Neuron (in vitro differentiated cells): ENCODE data around the gene C2CD2.

ENCODE experiments used
- H2AFZ ChIP-seq: one replicate; pipeline ENCODE4 v1.6.1; 2013; ENCODE audit warnings: low read depth, mild to moderate bottlenecking, inconsistent platforms, low read length, moderate library complexity
- H3K27me3 ChIP-seq: one replicate; pipeline ENCODE4 v1.6.1; 2013; ENCODE audit warnings: low read length; ENCODE audit not compliant: insufficient read depth
- H3K36me3 ChIP-seq: one replicate; pipeline ENCODE4 v1.6.1; 2013; ENCODE audit warnings: low read length; ENCODE audit not compliant: insufficient read depth
- H3K4me1 ChIP-seq: one replicate; pipeline ENCODE4 v1.6.1; 2013; ENCODE audit warnings: low read length; ENCODE audit not compliant: insufficient read depth
- H3K4me3 ChIP-seq: 2 replicates; pipeline ENCODE4 v1.5.1; 2013; ENCODE audit warnings: mild to moderate bottlenecking, low read length, moderate library complexity
- H3K9me3 ChIP-seq: one replicate; pipeline ENCODE4 v1.6.1; 2013; ENCODE audit warnings: low read length

The C2CD2 gene

DNA sequence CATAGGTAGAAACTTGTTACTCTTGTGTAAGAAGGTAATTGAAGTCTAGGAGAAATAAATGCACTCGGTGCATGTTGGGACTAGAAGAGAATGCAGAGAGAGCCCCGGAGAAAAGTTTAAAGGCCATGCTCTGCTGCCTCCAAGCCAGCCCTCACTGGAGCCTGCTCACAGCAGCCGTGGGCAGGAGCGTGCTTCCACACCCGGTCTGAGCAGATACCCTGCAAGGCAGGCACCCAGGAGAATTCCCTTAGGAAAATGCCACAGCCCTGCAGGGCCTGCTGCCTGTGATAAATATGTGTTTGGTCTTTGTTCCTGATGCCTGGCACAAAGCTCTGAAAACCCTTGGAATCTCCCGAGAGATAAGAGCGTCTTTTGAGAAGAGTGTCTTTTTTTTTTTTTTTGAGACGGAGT is 22.8 kb downstream of the C2CD2 start:
- H3K27me3 ChIP-seq, result no peaks in the 10 kb centered on the region
- no peak overlapping the region for H3K4me3 ChIP-seq
- H3K4me1 ChIP-seq, result peaks cover 15% of the 10 kb centered on the region
- H3K36me3 ChIP-seq, result no peaks in the 10 kb centered on the region
- no peak overlapping the region for H2AFZ ChIP-seq
- H3K9me3 ChIP-seq, result no peaks in the 10 kb centered on the region

GRCh38 chr21:41929248-41929647 is 24.6 kb downstream of the C2CD2 start:
- Histone ChIP-seq H3K36me3 (no peaks in the 10 kb centered on the region), H3K4me1 (peaks cover 10% of the 10 kb centered on the region), H3K27me3 (no peaks in the 10 kb centered on the region)

DNA sequence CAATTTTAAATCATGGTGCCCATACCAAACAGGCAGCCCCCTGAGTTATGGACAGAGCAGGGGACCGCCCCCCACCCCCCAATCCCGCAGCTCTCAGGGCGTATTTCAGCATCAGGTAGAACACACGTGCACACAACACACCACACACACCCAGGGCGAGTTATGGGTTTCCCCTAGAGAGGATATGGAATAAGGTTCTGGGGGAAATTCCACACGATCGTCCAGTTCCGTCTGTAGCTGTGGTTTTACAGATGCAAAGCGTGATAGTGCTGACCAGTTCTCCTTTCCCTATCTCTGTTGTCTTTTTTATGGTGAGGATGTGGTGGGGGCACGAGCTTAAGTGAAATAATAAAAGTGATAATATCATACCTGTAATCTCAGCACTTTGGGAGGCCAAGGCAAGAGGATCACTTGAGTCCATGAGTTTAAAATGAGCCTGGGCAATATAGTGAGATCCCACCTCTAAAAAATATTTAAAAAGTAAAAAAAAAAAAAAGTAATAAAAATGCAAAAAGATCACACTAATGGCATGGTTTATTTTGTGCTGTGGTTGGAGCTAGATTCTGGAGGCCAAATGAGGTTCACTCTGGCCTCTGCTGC is 25.1 kb downstream of the C2CD2 start:
- peaks cover 10% of the 10 kb centered on the region for H3K4me1 ChIP-seq
- no peak overlapping the region for H2AFZ ChIP-seq
- H3K27me3 ChIP-seq, result no peaks in the 10 kb centered on the region
- H3K36me3 ChIP-seq, result no peaks in the 10 kb centered on the region
- H3K4me3 ChIP-seq, result no peak overlapping the region
- no peaks in the 10 kb centered on the region for H3K9me3 ChIP-seq

More at GRCh38 chr21:41929248-41929647, 24.6 kb downstream of the C2CD2 start:
- no peaks in the 10 kb centered on the region for H3K9me3 ChIP-seq
- H3K4me3 ChIP-seq, result no peak overlapping the region
- H2AFZ ChIP-seq, result no peak overlapping the region

- Histone ChIP-seq H3K4me1 (peaks cover 10% of the 10 kb centered on the region), H2AFZ (no peak overlapping the region), H3K4me3 (no peak overlapping the region), H3K36me3 (no peaks in the 10 kb centered on the region), H3K9me3 (no peaks in the 10 kb centered on the region), H3K27me3 (no peaks in the 10 kb centered on the region)
Measured at GRCh38 chr21:41927727-41928409, 25.9 kb downstream of the C2CD2 start.

DNA sequence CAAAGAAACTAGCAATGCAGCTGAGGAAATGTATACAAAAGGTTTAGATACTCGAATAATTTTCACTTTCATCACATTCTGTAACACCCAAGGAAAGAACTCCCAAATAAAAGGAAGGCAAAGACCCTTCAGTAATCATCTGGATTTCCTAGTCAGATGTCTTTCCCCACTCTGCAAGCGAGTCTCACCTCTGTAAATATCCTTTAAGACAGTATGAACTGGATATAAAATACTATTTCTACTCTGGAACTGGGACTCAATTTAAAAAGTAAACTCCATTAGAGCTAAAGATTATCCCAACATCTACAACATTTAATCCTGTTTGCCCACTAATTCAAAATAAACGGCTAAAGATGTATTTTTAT is 27.0 kb downstream of the C2CD2 start:
- H3K36me3 ChIP-seq, result no peaks in the 10 kb centered on the region
- H3K27me3 ChIP-seq, result no peaks in the 10 kb centered on the region
- no peak overlapping the region for H2AFZ ChIP-seq
- H3K4me3 ChIP-seq, result no peak overlapping the region
- peaks cover 10% of the 10 kb centered on the region for H3K4me1 ChIP-seq
- no peaks in the 10 kb centered on the region for H3K9me3 ChIP-seq

- H2AFZ ChIP-seq, result no peak overlapping the region
- no peak overlapping the region for H3K4me3 ChIP-seq
- no peaks in the 10 kb centered on the region for H3K36me3 ChIP-seq
- no peaks in the 10 kb centered on the region for H3K27me3 ChIP-seq
- peaks cover 10% of the 10 kb centered on the region for H3K4me1 ChIP-seq
- H3K9me3 ChIP-seq, result no peaks in the 10 kb centered on the region
Measured at GRCh38 chr21:41926117-41926806, 27.6 kb downstream of the C2CD2 start.

DNA sequence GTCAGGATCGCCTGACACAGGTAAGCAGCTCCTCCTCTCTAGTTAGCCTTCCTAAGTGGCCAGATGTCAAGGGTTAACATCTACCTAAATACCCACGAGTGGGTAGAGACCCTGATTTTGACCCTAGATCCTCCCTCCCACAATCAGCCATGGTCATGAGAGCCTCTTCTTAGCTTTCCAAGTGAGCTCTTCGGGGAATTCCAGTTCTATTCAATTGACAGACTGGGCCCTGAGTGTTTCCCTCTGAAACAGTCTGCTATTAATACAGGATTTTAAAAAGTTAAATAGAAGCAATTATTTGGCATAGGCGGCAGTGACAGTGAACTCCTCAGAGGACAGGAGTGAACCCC is 28.1 kb downstream of the C2CD2 start:
- Histone ChIP-seq H3K4me1 (peaks cover 9% of the 10 kb centered on the region), H3K27me3 (no peaks in the 10 kb centered on the region), H3K4me3 (no peak overlapping the region), H3K9me3 (no peaks in the 10 kb centered on the region), H3K36me3 (no peaks in the 10 kb centered on the region), H2AFZ (no peak overlapping the region)

DNA sequence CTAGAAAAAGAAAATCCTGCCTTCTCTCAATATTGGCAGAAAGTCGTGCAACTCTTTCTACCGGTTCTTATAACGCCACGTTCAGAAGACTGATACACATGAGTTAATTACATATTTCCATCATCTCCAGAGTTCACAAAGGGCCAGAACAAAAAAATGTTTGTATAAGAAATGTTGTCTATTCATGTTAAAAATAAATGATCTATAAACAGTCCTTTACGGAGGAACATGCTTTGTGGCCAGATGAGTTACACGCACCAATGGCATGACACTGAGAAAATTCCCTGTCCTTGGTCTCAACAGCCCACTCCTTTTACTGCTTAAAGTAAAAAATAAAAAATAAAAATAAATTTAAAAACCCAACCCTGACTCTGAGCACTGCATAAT is 29.5 kb downstream of the C2CD2 start:
- no peak overlapping the region for H3K4me3 ChIP-seq
- H2AFZ ChIP-seq, result no peak overlapping the region
- H3K27me3 ChIP-seq, result no peaks in the 10 kb centered on the region
- no peaks in the 10 kb centered on the region for H3K36me3 ChIP-seq
- H3K4me1 ChIP-seq, result peaks cover 7% of the 10 kb centered on the region
- no peaks in the 10 kb centered on the region for H3K9me3 ChIP-seq

DNA sequence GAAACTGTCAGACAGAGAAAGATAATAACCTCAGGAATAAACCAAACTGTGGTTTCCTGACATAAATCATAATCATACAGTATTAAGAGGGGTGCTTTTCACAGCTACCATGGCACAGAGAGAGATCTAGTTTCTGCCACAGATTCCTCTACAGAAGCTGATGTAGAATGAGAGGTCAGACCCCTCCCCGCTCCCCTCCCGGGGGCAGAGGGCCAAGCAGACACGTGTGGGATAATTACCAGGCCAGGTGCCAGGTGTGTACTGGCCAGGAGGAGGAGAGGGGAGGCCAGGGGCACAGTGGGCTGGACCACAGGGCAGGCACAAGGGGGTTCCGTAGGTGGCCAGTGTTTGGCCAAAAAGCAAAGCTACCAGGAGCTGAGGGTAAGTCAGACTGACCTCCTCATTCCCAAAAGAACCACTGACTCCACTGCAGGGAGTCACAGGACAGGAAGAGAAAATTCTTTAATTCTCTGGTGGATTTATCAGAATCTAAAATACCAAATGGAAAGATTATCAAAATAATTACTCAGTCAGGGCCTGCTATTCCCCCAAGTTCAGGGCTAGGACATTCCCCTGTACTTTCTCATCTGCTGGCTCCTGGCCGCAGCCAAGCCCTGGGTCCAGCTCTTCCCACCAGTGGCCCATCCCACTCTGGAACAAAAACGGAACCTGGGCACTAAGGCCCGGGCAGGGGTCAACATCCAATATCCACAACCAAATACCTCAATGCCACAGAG is 30.0 kb downstream of the C2CD2 start:
- no peaks in the 10 kb centered on the region for H3K27me3 ChIP-seq
- H2AFZ ChIP-seq, result no peak overlapping the region
- H3K4me1 ChIP-seq, result peaks cover 7% of the 10 kb centered on the region
- no peaks in the 10 kb centered on the region for H3K9me3 ChIP-seq
- H3K36me3 ChIP-seq, result no peaks in the 10 kb centered on the region
- no peak overlapping the region for H3K4me3 ChIP-seq

DNA sequence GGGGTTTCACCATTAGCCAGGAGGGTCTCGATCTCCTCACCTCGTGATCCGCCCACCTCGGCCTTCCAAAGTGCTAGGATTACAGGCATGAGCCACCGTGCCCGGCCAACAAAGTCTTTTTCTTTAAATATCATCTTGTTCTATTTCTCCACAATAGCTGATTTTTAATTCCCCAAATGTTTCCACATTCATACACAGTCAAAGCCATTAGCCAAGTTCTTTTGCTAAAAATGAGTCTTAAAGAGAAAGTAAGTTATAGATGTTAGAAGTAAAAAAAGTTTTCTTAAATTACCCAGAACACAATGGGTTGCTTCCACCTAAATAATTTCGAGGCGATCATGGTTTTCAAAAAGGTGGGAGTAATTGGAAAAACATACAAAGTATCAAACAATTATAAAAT is 30.6 kb downstream of the C2CD2 start:
- no peak overlapping the region for H2AFZ ChIP-seq
- peaks cover 7% of the 10 kb centered on the region for H3K4me1 ChIP-seq
- H3K27me3 ChIP-seq, result no peaks in the 10 kb centered on the region
- H3K36me3 ChIP-seq, result no peaks in the 10 kb centered on the region
- no peaks in the 10 kb centered on the region for H3K9me3 ChIP-seq
- H3K4me3 ChIP-seq, result no peak overlapping the region

DNA sequence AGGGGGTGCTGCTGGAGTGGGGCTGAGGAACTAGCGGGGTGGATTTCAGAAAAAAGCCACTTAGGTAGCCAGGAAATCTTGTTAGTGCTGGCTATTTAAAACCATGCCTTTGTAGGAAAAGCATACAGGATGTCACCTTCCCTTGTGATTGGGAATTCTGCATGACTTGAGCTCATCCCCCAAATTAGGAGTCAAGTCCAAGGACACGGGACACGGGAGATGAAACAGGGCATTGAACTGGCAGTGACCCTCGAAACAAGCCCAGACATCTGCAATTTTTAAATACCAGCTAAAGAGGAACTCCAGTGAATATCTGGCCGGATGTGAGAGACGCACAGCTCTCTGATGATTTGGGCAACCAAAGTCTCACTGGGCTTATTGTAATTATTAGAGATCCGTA is 32.8 kb downstream of the C2CD2 start:
- Histone ChIP-seq H3K36me3 (peaks cover 7% of the 10 kb centered on the region), H2AFZ (no peak overlapping the region), H3K4me3 (no peak overlapping the region), H3K4me1 (no peaks in the 10 kb centered on the region), H3K9me3 (no peaks in the 10 kb centered on the region), H3K27me3 (no peaks in the 10 kb centered on the region)

DNA sequence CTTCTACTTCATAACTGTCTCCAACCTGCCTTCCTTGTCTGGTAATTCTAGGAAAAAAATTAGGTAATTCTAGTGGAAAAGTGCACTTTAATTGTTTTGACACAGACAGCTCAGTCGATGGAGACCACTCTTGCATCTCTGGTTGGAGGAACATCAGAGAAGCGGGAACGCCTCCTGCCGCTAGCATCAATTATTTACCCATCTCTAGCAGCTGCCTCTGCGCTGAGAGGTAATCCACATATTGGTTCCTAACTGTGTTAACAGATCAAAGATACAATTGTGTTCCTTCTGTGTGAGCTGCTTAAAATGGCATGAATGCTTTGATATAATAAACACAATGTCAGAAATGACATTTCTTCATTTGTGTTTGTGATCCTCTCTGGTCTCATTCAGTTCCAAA is 33.3 kb downstream of the C2CD2 start:
- H3K36me3 ChIP-seq, result peaks cover 9% of the 10 kb centered on the region
- no peaks in the 10 kb centered on the region for H3K27me3 ChIP-seq
- H3K4me3 ChIP-seq, result no peak overlapping the region
- H2AFZ ChIP-seq, result no peak overlapping the region
- H3K4me1 ChIP-seq, result no peaks in the 10 kb centered on the region
- H3K9me3 ChIP-seq, result no peaks in the 10 kb centered on the region

DNA sequence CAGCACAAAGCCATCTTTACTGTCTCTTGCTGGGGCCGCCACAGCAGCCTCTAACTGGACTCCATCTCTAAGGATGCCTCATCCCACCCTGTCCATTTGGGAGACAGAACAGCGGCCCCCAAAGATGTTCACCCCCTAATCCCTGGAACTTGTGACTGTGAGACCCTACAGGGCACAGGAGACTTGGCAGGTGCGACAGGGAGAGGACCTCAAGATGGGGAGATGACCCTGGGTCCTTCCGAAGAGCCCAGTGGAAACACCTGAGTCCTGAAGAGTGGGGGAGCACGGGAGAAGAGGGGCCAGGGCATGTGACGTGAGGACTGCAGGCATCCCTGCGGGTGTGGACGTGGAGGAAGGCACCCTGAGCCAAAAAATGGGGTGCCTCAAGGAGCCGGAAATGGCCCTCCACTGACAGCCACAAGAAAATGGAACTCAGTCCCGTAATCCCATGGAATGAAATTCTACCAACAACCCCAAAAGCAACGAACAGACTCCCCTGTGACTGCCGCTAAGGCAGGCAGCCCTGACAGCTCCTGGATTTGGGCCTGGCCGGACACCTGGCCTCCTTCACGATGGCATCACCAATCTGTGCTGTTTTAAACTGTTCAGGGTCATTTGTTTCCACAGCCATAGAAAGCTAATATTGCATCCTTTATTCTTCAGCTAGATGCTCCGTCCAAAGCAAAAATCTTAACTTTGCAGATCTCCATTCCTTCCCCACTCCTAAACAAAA is 34.0 kb downstream of the C2CD2 start:
- H3K4me1 ChIP-seq, result no peaks in the 10 kb centered on the region
- H2AFZ ChIP-seq, result no peak overlapping the region

More for the DNA sequence above, 34.0 kb downstream of the C2CD2 start:
- H3K9me3 ChIP-seq, result no peaks in the 10 kb centered on the region
- no peak overlapping the region for H3K4me3 ChIP-seq
- no peaks in the 10 kb centered on the region for H3K27me3 ChIP-seq
- peaks cover 9% of the 10 kb centered on the region for H3K36me3 ChIP-seq
